Neural cell (in vitro differentiated cells): ENCODE results near the gene GLRX2. TPM values are rescaled to one million over a fixed set of nuclear protein-coding genes. Genes with fewer than 3 reads are reported as not detected.

Experiments
- H2AFZ ChIP-seq: fragments of 200-600, 300-800 bp; sonication (generic), shearing (Covaris generic); 2 replicates; pipeline ENCODE4 v1.6.0; 2014; ENCODE audit warnings: low read depth, mild to moderate bottlenecking, antibody characterized with exemption, low read length, moderate library complexity
- H3F3A ChIP-seq: fragments of 200-600 bp; shearing (Covaris generic); 2 replicates; pipeline ENCODE4 v1.6.1; 2016; ENCODE audit warnings: mild to moderate bottlenecking, moderate library complexity, mixed read lengths, antibody characterized with exemption, low read length; ENCODE audit not compliant: insufficient read depth, poor library complexity, severe bottlenecking
- H3K27ac ChIP-seq: fragments of 200-600, 300-800 bp; sonication (generic), shearing (Covaris generic); 2 replicates; pipeline ENCODE4 v1.5.1; 2014; ENCODE audit warnings: mild to moderate bottlenecking, low read length, moderate library complexity
- H3K27me3 ChIP-seq: fragments of 300-800, 200-600 bp; sonication (generic), shearing (Covaris generic); 2 replicates; pipeline ENCODE4 v1.6.0; 2014; ENCODE audit warnings: mild to moderate bottlenecking, low read depth, low read length, moderate library complexity; ENCODE audit not compliant: insufficient read depth
- H3K36me3 ChIP-seq: fragments of 300-800, 200-600 bp; sonication (generic), shearing (Covaris generic); 2 replicates; pipeline ENCODE4 v1.5.1; 2014; ENCODE audit warnings: mild to moderate bottlenecking, antibody characterized with exemption, low read length, moderate library complexity; ENCODE audit not compliant: insufficient read depth
- H3K4me2 ChIP-seq: fragments of 300-800, 200-600 bp; sonication (generic), shearing (Covaris generic); 2 replicates; pipeline ENCODE4 v1.6.0; 2014; ENCODE audit warnings: mild to moderate bottlenecking, low read length
- H3K4me3 ChIP-seq: fragments of 300-800, 200-600 bp; sonication (generic), shearing (Covaris generic); 2 replicates; pipeline ENCODE4 v1.5.1; 2014; ENCODE audit warnings: mild to moderate bottlenecking, low read length, moderate library complexity
- H3K79me2 ChIP-seq: fragments of 200-600 bp; shearing (Covaris generic); replicated peaks from 2 replicates; pipeline ENCODE4 v1.6.0; 2014; ENCODE audit warnings: mild to moderate bottlenecking, low read length, moderate library complexity; ENCODE audit not compliant: insufficient read depth
- H3K9ac ChIP-seq: fragments of 300-800, 200-600 bp; sonication (generic), shearing (Covaris generic); 2 replicates; pipeline ENCODE4 v1.6.1; 2016; ENCODE audit warnings: mild to moderate bottlenecking, low read length, mixed read lengths
- H3K9me2 ChIP-seq: fragments of 200-600 bp; shearing (Covaris generic); 2 replicates; pipeline ENCODE4 v1.6.1; 2016; ENCODE audit warnings: mild to moderate bottlenecking, low read length, mixed read lengths; ENCODE audit not compliant: insufficient read depth
- H3K9me3 ChIP-seq: fragments of 200-600, 300-800 bp; sonication (generic), shearing (Covaris generic); 2 replicates; pipeline ENCODE4 v1.6.1; 2016; ENCODE audit warnings: mild to moderate bottlenecking, mixed run types, low read length, moderate library complexity, mixed read lengths
- H4K20me1 ChIP-seq: fragments of 200-600 bp; shearing (Covaris generic); 2 replicates; pipeline ENCODE4 v1.6.1; 2016; ENCODE audit warnings: mild to moderate bottlenecking, mixed run types; ENCODE audit not compliant: insufficient read depth
- CTCF ChIP-seq: fragments of 450-650 bp; IDR thresholded peaks from 2 replicates; pipeline ENCODE4 v1.5.1; 2014; ENCODE audit warnings: antibody characterized with exemption, mild to moderate bottlenecking, moderate library complexity; ENCODE audit not compliant: poor library complexity, severe bottlenecking
- EP300 ChIP-seq: fragments of 450-650 bp; conservative IDR thresholded peaks from 2 replicates; pipeline ENCODE4 v1.6.1; 2014; ENCODE audit warnings: antibody characterized with exemption, mild to moderate bottlenecking, moderate library complexity; ENCODE audit not compliant: poor library complexity, severe bottlenecking
- EZH2 ChIP-seq: fragments of 200-600, 300-800 bp; shearing (Covaris generic), sonication (generic); IDR thresholded peaks from 2 replicates; pipeline ENCODE4 v1.6.1; 2014; ENCODE audit warnings: antibody characterized with exemption, low read length, borderline replicate concordance, mild to moderate bottlenecking; ENCODE audit not compliant: insufficient read depth, poor library complexity, severe bottlenecking
- MXI1 ChIP-seq: fragments of 450-650 bp; conservative IDR thresholded peaks from 2 replicates; pipeline ENCODE4 v1.6.1; 2014; ENCODE audit warnings: antibody characterized with exemption, mild to moderate bottlenecking; ENCODE audit not compliant: poor library complexity, severe bottlenecking
- POLR2AphosphoS5 ChIP-seq: IDR thresholded peaks from 2 replicates; pipeline ENCODE4 v1.6.1; 2012
- RAD21 ChIP-seq: fragments of 450-650 bp; conservative IDR thresholded peaks from 2 replicates; pipeline ENCODE4 v1.6.1; 2014; ENCODE audit warnings: antibody characterized with exemption, mild to moderate bottlenecking, moderate library complexity
- REST ChIP-seq: IDR thresholded peaks from 2 replicates; pipeline ENCODE4 v1.6.1; 2012; ENCODE audit warnings: borderline replicate concordance
- SMC3 ChIP-seq: fragments of 450-650 bp; conservative IDR thresholded peaks from 2 replicates; pipeline ENCODE4 v1.6.1; 2014; ENCODE audit warnings: antibody characterized with exemption, mild to moderate bottlenecking, moderate library complexity; ENCODE audit not compliant: poor library complexity
- TAF1 ChIP-seq: IDR thresholded peaks from 2 replicates; pipeline ENCODE4 v1.6.1; 2012; ENCODE audit warnings: low read depth
- polyA plus RNA-seq: library from polyadenylated mRNA; depleted of rRNA; stranded (reverse); fragments of >200 nt; gene quantifications from 2 replicates; pipeline ENCODE4 v1.2.3, GENCODE V29; 2014

GLRX2 gene
- polyA plus RNA-seq, 1 donor from 2014 or later, result 6.6 TPM

GRCh38 chr1:193066606-193067005 is 38.6 kb downstream of the GLRX2 start:
- peaks cover 84% of the 10 kb centered on the region for H3K79me2 ChIP-seq

GRCh38 chr1:193065954-193066353 is 39.3 kb downstream of the GLRX2 start:
- Histone ChIP-seq H3K9me2 (no peaks in the 10 kb centered on the region), H3K27me3 (no peaks in the 10 kb centered on the region), H3K9me3 (no peaks in the 10 kb centered on the region), H3K27ac (no peak overlapping the region), H4K20me1 (no peaks in the 10 kb centered on the region), H3K4me2 (no peak overlapping the region), H3F3A (no peaks in the 10 kb centered on the region), H2AFZ (no peak overlapping the region), H3K4me3 (no peak overlapping the region), H3K79me2 (peaks cover 91% of the 10 kb centered on the region), H3K36me3 (no peaks in the 10 kb centered on the region), H3K9ac (no peak overlapping the region)
- TF ChIP-seq RAD21 (no peak), CTCF (no peak)

More at GRCh38 chr1:193066606-193067005, 38.6 kb downstream of the GLRX2 start:
- H3F3A ChIP-seq, result no peaks in the 10 kb centered on the region
- no peaks in the 10 kb centered on the region for H3K36me3 ChIP-seq
- no peak overlapping the region for H3K4me2 ChIP-seq
- H3K9ac ChIP-seq, result no peak overlapping the region
- no peak overlapping the region for H2AFZ ChIP-seq
- H3K27me3 ChIP-seq, result no peaks in the 10 kb centered on the region
- H3K9me3 ChIP-seq, result no peaks in the 10 kb centered on the region
- H3K4me3 ChIP-seq, result no peak overlapping the region
- no peak overlapping the region for H3K27ac ChIP-seq
- no peaks in the 10 kb centered on the region for H3K9me2 ChIP-seq
- TF ChIP-seq REST (no peak), EZH2 (no peak), POLR2AphosphoS5 (no peak), RAD21 (no peak), MXI1 (no peak), EP300 (no peak), CTCF (no peak), TAF1 (no peak), SMC3 (no peak)
- no peaks in the 10 kb centered on the region for H4K20me1 ChIP-seq
